Endothelial cell of umbilical vein (primary cell): Measurements from ENCODE around the gene NTN4.
A peak's percentile ranks its signal among the peaks of the same experiment; 100 is the strongest.

Experiments
- CTCF ChIP-seq, 2 donors: IDR thresholded peaks; 1 replicate in 1 of 2; 2 replicates in 1 of 2; pipeline ENCODE4 v1.5.1; 2011; ENCODE audit warnings: low read length in 2 of 2, mild to moderate bottlenecking in 2 of 2, moderate library complexity in 2 of 2, control low read depth in 1 of 2, inconsistent platforms in 1 of 2, low read depth in 1 of 2; ENCODE audit not compliant: insufficient read depth in 1 of 2; ENCODE audit errors: extremely low read depth in 1 of 2
- POLR2A ChIP-seq: IDR thresholded peaks from 2 replicates; pipeline ENCODE4 v1.6.1; 2012; ENCODE audit warnings: low read depth, mild to moderate bottlenecking, control low read depth, low read length

- TF ChIP-seq CTCF (IDR thresholded peaks at IDR 0.05; ENCODE audit: extremely low read depth in 1 of 2, insufficient read depth in 1 of 2, low read depth in 1 of 2, low read length in 2 of 2) (no peak), POLR2A (peak; percentile 64)
Observed at GRCh38 chr12:95637471-95638155, 153.0 kb downstream of the NTN4 start.
